Fibroblast of lung (primary cell): ENCODE measurements around the gene PPARG. TPM values are rescaled to one million over a fixed set of nuclear protein-coding genes. Genes with fewer than 3 reads are reported as not detected.

Experiments used
- DNase-seq, 2 donors: peaks; one replicate each; pipeline versions ENCODE4 v3.0.0 to v3.0.0-alpha.2; 2010; ENCODE audit warnings: low read depth in 2 of 2
- H2AFZ ChIP-seq: 2 replicates; pipeline ENCODE4 v1.5.1; 2012; ENCODE audit warnings: low read length, control low read depth, inconsistent platforms
- H3K27ac ChIP-seq: 2 replicates; pipeline ENCODE4 v1.5.1; 2011; ENCODE audit warnings: low read length, control low read depth; ENCODE audit not compliant: insufficient read depth
- H3K27me3 ChIP-seq: 2 replicates; pipeline ENCODE4 v1.5.1; 2011; ENCODE audit warnings: mild to moderate bottlenecking, low read length; ENCODE audit not compliant: control insufficient read depth, insufficient read depth
- H3K36me3 ChIP-seq: 2 replicates; pipeline ENCODE4 v1.5.1; 2011; ENCODE audit warnings: low read length; ENCODE audit not compliant: control insufficient read depth, insufficient read depth
- H3K4me1 ChIP-seq: 2 replicates; pipeline ENCODE4 v1.5.1; 2011; ENCODE audit warnings: low read length; ENCODE audit not compliant: control insufficient read depth, insufficient read depth; ENCODE audit errors: extremely low read depth
- H3K4me2 ChIP-seq: 2 replicates; pipeline ENCODE4 v1.5.1; 2011; ENCODE audit warnings: low read length, control low read depth; ENCODE audit not compliant: insufficient read depth; ENCODE audit errors: extremely low read depth
- H3K4me3 ChIP-seq, 4 experiments: fragments of 200-600 bp in 1 of 4; sonication (generic) in 1 of 4; replicated peaks in 1 of 4; 2 replicates each; pipeline ENCODE4 v1.5.1; 2011 to 2016; ENCODE audit warnings: low read length in 4 of 4, low read depth in 3 of 4, mild to moderate bottlenecking in 3 of 4, control low read depth in 2 of 4, inconsistent platforms in 1 of 4, mixed read lengths in 1 of 4; ENCODE audit not compliant: insufficient read depth in 1 of 4; ENCODE audit errors: control extremely low read depth in 1 of 4
- H3K79me2 ChIP-seq: 2 replicates; pipeline ENCODE4 v1.5.1; 2012; ENCODE audit warnings: mild to moderate bottlenecking, low read length, inconsistent platforms; ENCODE audit not compliant: control insufficient read depth, insufficient read depth
- H3K9ac ChIP-seq: 2 replicates; pipeline ENCODE4 v1.5.1; 2011; ENCODE audit warnings: mild to moderate bottlenecking, low read length, control low read depth; ENCODE audit not compliant: insufficient read depth
- H3K9me3 ChIP-seq: 2 replicates; pipeline ENCODE4 v1.5.1; 2012; ENCODE audit warnings: low read depth, low read length; ENCODE audit not compliant: control insufficient read depth, insufficient read depth
- H4K20me1 ChIP-seq: 2 replicates; pipeline ENCODE4 v1.5.1; 2011; ENCODE audit warnings: low read length; ENCODE audit not compliant: control insufficient read depth, insufficient read depth; ENCODE audit errors: extremely low read depth
- CTCF ChIP-seq, 2 donors: IDR thresholded peaks in 1 of 2; conservative IDR thresholded peaks in 1 of 2; 1 replicate in 1 of 2; 2 replicates in 1 of 2; pipeline ENCODE4 v1.5.1; 2011 to 2012; ENCODE audit warnings: low read length in 2 of 2, control low read depth in 1 of 2, inconsistent platforms in 1 of 2, low read depth in 1 of 2, mild to moderate bottlenecking in 1 of 2
- EZH2 ChIP-seq: IDR thresholded peaks from 2 replicates; pipeline ENCODE4 v1.5.1; 2012; ENCODE audit warnings: low read length, control low read depth, mild to moderate bottlenecking; ENCODE audit errors: missing control alignments
- polyA plus RNA-seq, 2 donors: library from polyadenylated mRNA; depleted of rRNA in 1 of 2; stranded (reverse) in 1 of 2; unstranded in 1 of 2; fragments of >200 nt; gene quantifications; 2 replicates each; pipeline ENCODE4 v1.2.1, GENCODE V29; 2011 to 2012; ENCODE audit warnings: missing spikeins in 1 of 2
- total RNA-seq: library from RNA; depleted of rRNA; stranded (reverse); fragments of >200 nt; gene quantifications from 2 replicates; pipeline ENCODE4 v1.2.1, GENCODE V29; 2014

Gene PPARG
- total and polyA plus RNA-seq, 2 donors (not counting 1 experiment from before 2014, with no cell fraction given) = 32.8 to 42.8 TPM

GRCh38 chr3:12363397-12364195 is 74.7 kb downstream of the PPARG start:
- Histone ChIP-seq H3K9me3 (no peaks in the 10 kb centered on the region), H3K79me2 (no peaks in the 10 kb centered on the region), H2AFZ (no peak overlapping the region), H3K4me1 (no peaks in the 10 kb centered on the region), H4K20me1 (no peaks in the 10 kb centered on the region), H3K4me3 (no peak overlapping the region), H3K9ac (no peak overlapping the region), H3K27ac (no peak overlapping the region), H3K36me3 (no peaks in the 10 kb centered on the region), H3K27me3 (no peaks in the 10 kb centered on the region), H3K4me2 (no peak overlapping the region)
- TF ChIP-seq CTCF (conservative IDR thresholded peaks at IDR 0.05 in 1 of 2, IDR thresholded peaks at IDR 0.05 in 1 of 2; ENCODE audit: low read depth in 1 of 2, low read length in 2 of 2) = no peak
- TF ChIP-seq EZH2 = no peak
- DNase-seq = peak in 1 of 2 donors; percentile 55

DNA sequence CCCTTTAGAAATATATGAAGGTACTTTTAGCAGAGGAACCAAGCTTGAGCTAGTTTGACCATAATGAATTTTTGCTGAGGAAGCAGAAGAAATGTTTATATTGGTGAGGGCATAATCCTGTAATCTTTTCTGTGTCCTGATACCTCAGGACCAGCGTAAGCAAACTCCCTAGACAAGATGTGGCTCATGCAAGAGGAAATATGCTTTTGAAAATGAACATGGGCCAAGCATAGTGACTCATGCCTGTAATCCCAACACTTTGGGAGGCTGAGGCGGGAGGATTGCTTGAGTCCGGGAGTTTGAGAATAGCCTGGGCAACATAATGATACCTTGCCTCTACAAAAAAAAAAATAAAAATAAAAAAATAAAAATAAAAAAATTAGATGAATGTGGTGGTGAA is 78.5 kb downstream of the PPARG start:
- no peaks in the 10 kb centered on the region for H3K36me3 ChIP-seq
- H3K9me3 ChIP-seq = no peaks in the 10 kb centered on the region
- no peak for TF ChIP-seq EZH2
- no peak for TF ChIP-seq CTCF (conservative IDR thresholded peaks at IDR 0.05 in 1 of 2, IDR thresholded peaks at IDR 0.05 in 1 of 2; ENCODE audit: low read depth in 1 of 2, low read length in 2 of 2)
- no peak overlapping the region for H3K4me2 ChIP-seq
- no peak overlapping the region for H3K9ac ChIP-seq
- H3K4me1 ChIP-seq = peaks cover 4% of the 10 kb centered on the region
- H3K27me3 ChIP-seq = no peaks in the 10 kb centered on the region
- peak in 1 of 2 donors; percentile 50 for DNase-seq
- H3K79me2 ChIP-seq = no peaks in the 10 kb centered on the region
- no peak overlapping the region for H3K4me3 ChIP-seq
- no peak overlapping the region for H3K27ac ChIP-seq
- H2AFZ ChIP-seq = no peak overlapping the region
- no peaks in the 10 kb centered on the region for H4K20me1 ChIP-seq

- Histone ChIP-seq H3K27ac (no peak overlapping the region), H3K36me3 (no peaks in the 10 kb centered on the region), H3K4me2 (no peak overlapping the region), H3K9me3 (no peaks in the 10 kb centered on the region), H2AFZ (no peak overlapping the region), H3K79me2 (no peaks in the 10 kb centered on the region), H3K27me3 (no peaks in the 10 kb centered on the region), H3K4me3 (no peak overlapping the region), H3K4me1 (peaks cover 6% of the 10 kb centered on the region), H3K9ac (no peak overlapping the region), H4K20me1 (no peaks in the 10 kb centered on the region)
- no peak for DNase-seq
- TF ChIP-seq CTCF (conservative IDR thresholded peaks at IDR 0.05 in 1 of 2, IDR thresholded peaks at IDR 0.05 in 1 of 2; ENCODE audit: low read depth in 1 of 2, low read length in 2 of 2) (no peak), EZH2 (no peak)
Observed at GRCh38 chr3:12369029-12369428, 80.2 kb downstream of the PPARG start.
